SU-DHL-6 (cell line): ENCODE measurements around the gene MGAT4D.

Experiments used
- H2AFZ ChIP-seq: fragments of 200-600 bp; sonication (generic); 2 replicates; pipeline ENCODE4 v1.6.1; 2014; ENCODE audit warnings: low read depth, mild to moderate bottlenecking, moderate library complexity, mixed read lengths, antibody characterized with exemption, low read length; ENCODE audit not compliant: severe bottlenecking
- H3F3A ChIP-seq: fragments of 200-600 bp; shearing (Covaris generic); 2 replicates; pipeline ENCODE4 v1.6.0; 2016; ENCODE audit warnings: antibody characterized with exemption, mild to moderate bottlenecking; ENCODE audit not compliant: insufficient read depth
- H3K27ac ChIP-seq: fragments of 200-600 bp; sonication (generic); 2 replicates; pipeline ENCODE4 v1.5.1; 2016; ENCODE audit warnings: low read depth, mild to moderate bottlenecking, low read length, moderate library complexity, mixed read lengths
- H3K27me3 ChIP-seq: fragments of 200-600 bp; sonication (generic), shearing (Covaris generic); 2 replicates; pipeline ENCODE4 v1.6.0; 2014; ENCODE audit warnings: mild to moderate bottlenecking, low read length
- H3K36me3 ChIP-seq: fragments of 200-600 bp; sonication (generic); 2 replicates; pipeline ENCODE4 v1.6.1; 2014; ENCODE audit warnings: mild to moderate bottlenecking, low read length, mixed read lengths
- H3K4me2 ChIP-seq: fragments of 300-600, 200-600 bp; shearing (Covaris generic), sonication (generic); 2 replicates; pipeline ENCODE4 v1.6.0; 2014; ENCODE audit warnings: low read length, low read depth, mild to moderate bottlenecking; ENCODE audit not compliant: poor library complexity, severe bottlenecking
- H3K4me3 ChIP-seq: fragments of 200-600 bp; sonication (generic); 2 replicates; pipeline ENCODE4 v1.5.1; 2014; ENCODE audit warnings: antibody characterized with exemption, low read length, mild to moderate bottlenecking, mixed read lengths; ENCODE audit not compliant: insufficient read depth, poor library complexity, severe bottlenecking
- H3K79me2 ChIP-seq: fragments of 200-600 bp; sonication (generic); 2 replicates; pipeline ENCODE4 v1.6.1; 2014; ENCODE audit warnings: mild to moderate bottlenecking, low read length, moderate library complexity; ENCODE audit not compliant: insufficient read depth
- H3K9ac ChIP-seq: fragments of 200-600 bp; sonication (generic); 2 replicates; pipeline ENCODE4 v1.7.0; 2014; ENCODE audit warnings: mild to moderate bottlenecking, low read length
- H3K9me2 ChIP-seq: fragments of 200-600 bp; sonication (generic); replicated peaks from 2 replicates; pipeline ENCODE4 v1.6.1; 2014; ENCODE audit warnings: low read length; ENCODE audit not compliant: insufficient read depth
- H3K9me3 ChIP-seq: fragments of 200-600 bp; sonication (generic); 2 replicates; pipeline ENCODE4 v1.6.1; 2014; ENCODE audit warnings: low read length, mixed read lengths; ENCODE audit not compliant: insufficient read depth
- H4K20me1 ChIP-seq: fragments of 200-600 bp; sonication (generic); 2 replicates; pipeline ENCODE4 v1.6.1; 2014; ENCODE audit warnings: low read depth, mild to moderate bottlenecking, antibody characterized with exemption, low read length, moderate library complexity, mixed read lengths
- EZH2phosphoT487 ChIP-seq: fragments of 200-600 bp; sonication (generic), shearing (Covaris generic); conservative IDR thresholded peaks from 2 replicates; pipeline ENCODE4 v1.6.1; 2018; ENCODE audit warnings: mild to moderate bottlenecking, antibody characterized with exemption, low read length, moderate library complexity, mixed read lengths
- TF ChIP-seq, protein P1 (sequence below): fragments of 200-600 bp; sonication (generic); IDR thresholded peaks from one replicate; pipeline ENCODE4 v1.5.1; 2017; ENCODE audit warnings: antibody characterized with exemption, mild to moderate bottlenecking, low read length, moderate library complexity; ENCODE audit not compliant: insufficient read depth, poor library complexity, severe bottlenecking

MGAT4D gene

DNA sequence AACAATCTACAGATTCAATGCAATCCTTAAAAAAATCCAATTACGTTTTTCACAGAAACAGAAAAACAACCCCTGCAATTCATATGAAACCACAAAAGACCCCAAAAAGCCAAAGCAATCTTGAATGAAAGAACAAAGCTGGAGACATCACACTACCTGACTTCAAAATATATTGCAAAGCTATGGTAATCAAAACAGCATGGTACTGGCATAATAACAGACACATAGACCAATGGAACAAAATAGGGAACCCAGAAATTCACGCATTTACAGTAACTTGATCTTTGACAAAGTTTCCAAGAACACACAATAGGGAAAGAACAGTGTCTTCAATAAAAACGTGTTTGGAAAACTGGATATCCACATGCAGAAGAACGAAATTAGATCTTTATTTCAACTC is 14.6 kb downstream of the MGAT4D start:
- Histone ChIP-seq H3K4me3 (no peak overlapping the region), H4K20me1 (no peaks in the 10 kb centered on the region), H3K27ac (no peak overlapping the region), H3K9ac (no peak overlapping the region), H3K27me3 (no peaks in the 10 kb centered on the region), H3K79me2 (no peaks in the 10 kb centered on the region), H2AFZ (no peak overlapping the region), H3K9me2 (no peaks in the 10 kb centered on the region), H3K36me3 (no peaks in the 10 kb centered on the region), H3F3A (no peaks in the 10 kb centered on the region), H3K9me3 (no peaks in the 10 kb centered on the region), H3K4me2 (no peak overlapping the region)
- TF ChIP-seq, protein P1, sequence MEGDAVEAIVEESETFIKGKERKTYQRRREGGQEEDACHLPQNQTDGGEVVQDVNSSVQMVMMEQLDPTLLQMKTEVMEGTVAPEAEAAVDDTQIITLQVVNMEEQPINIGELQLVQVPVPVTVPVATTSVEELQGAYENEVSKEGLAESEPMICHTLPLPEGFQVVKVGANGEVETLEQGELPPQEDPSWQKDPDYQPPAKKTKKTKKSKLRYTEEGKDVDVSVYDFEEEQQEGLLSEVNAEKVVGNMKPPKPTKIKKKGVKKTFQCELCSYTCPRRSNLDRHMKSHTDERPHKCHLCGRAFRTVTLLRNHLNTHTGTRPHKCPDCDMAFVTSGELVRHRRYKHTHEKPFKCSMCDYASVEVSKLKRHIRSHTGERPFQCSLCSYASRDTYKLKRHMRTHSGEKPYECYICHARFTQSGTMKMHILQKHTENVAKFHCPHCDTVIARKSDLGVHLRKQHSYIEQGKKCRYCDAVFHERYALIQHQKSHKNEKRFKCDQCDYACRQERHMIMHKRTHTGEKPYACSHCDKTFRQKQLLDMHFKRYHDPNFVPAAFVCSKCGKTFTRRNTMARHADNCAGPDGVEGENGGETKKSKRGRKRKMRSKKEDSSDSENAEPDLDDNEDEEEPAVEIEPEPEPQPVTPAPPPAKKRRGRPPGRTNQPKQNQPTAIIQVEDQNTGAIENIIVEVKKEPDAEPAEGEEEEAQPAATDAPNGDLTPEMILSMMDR: no peak
- no peak for TF ChIP-seq EZH2phosphoT487

DNA sequence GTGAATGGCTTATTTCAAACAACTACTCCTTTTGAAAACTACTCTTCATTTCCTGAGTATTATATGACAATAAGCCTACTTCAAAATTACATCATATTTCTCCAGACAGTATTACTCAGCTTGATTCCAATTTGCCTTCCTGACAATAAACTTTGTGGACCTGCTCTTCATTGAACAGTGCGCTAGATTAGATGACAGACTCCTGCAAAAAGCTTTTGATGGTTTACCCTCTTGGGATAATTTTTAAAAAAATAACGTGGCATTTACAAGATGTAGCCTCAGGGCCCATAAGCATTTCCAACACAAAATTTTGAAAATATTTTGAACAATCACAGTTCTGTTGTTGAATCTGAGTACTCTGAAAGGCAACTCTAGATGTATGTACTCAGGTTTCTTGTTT is 25.9 kb downstream of the MGAT4D start:
- Histone ChIP-seq H3K9me3 (no peaks in the 10 kb centered on the region), H3K79me2 (no peaks in the 10 kb centered on the region), H3K27me3 (no peaks in the 10 kb centered on the region), H3K4me2 (no peak overlapping the region), H2AFZ (no peak overlapping the region), H3K27ac (no peak overlapping the region), H3K4me3 (no peak overlapping the region), H3F3A (no peaks in the 10 kb centered on the region), H4K20me1 (no peaks in the 10 kb centered on the region), H3K9me2 (no peaks in the 10 kb centered on the region), H3K36me3 (no peaks in the 10 kb centered on the region), H3K9ac (no peak overlapping the region)
- TF ChIP-seq, protein P1: no peak
- TF ChIP-seq EZH2phosphoT487: no peak

DNA sequence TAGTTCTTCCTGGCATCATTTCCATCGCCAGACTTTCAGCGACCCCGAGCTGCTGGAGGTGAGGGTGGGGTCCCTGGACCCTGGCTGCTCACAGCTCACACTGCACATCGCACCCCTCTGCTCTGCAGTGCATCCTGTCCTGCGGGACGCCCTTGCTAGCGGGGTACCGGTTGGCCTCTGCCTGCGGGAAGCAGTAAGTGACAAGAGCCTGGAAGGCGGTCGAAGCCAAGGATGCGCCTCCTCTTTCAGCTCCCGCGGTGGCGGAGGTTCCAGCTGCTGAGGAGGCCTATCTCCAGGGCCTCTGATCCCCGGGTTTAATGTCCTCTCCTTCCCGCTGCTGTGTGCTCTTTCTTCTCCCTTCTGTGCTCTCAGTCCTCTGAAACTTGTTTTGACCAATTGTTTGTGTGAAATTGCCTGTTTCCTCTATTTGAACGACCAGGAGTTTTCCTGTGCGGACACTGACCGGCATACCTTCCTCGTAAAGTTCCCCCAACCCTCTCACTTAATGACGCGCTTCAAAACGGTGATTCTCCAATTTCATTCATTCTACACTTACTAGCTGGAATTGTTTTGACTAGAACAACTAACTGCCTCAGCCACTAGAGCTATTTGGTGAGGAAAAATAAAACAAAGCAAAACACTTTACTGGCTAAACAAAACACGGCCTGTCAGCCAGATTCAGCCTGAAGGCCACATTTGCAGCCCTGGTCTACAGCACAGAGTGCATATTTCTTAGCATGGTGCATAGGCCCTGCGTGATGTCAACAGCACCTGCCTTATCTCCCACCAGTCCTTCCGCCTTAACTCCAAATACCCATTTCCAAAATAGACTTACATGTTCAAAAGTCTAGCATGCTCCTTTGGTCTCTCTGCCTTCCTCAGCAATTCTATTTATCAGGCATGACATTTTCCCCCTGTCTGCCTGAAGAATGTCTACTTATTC is 28.0 kb downstream of the MGAT4D start:
- H3K9ac ChIP-seq: no peak overlapping the region
- no peaks in the 10 kb centered on the region for H3F3A ChIP-seq
- H3K4me2 ChIP-seq: no peak overlapping the region
- H3K36me3 ChIP-seq: no peaks in the 10 kb centered on the region
- no peaks in the 10 kb centered on the region for H4K20me1 ChIP-seq
- H3K9me3 ChIP-seq: no peaks in the 10 kb centered on the region
- no peak overlapping the region for H3K4me3 ChIP-seq
- H2AFZ ChIP-seq: no peak overlapping the region
- H3K27ac ChIP-seq: no peak overlapping the region
- TF ChIP-seq, protein P1: no peak
- no peak for TF ChIP-seq EZH2phosphoT487
- no peaks in the 10 kb centered on the region for H3K79me2 ChIP-seq
- no peaks in the 10 kb centered on the region for H3K27me3 ChIP-seq
- H3K9me2 ChIP-seq: no peaks in the 10 kb centered on the region
